ENCODE data around the gene NRGN.
"Not testable (repeated sequence)": the region's sequence is repeated elsewhere in the genome, so short reads cannot be mapped to it uniquely, and the experiment has no call there.

The NRGN gene

GRCh38 chr11:124757320-124757719, 17.6 kb downstream of the NRGN start:
- DNase-seq (ENCODE audit: low read depth, low spot score), result no peak

GRCh38 chr11:124758355-124759265, 18.9 kb downstream of the NRGN start:
- peak; percentile 89 for DNase-seq (ENCODE audit: low read depth, low spot score)

GRCh38 chr11:124759266-124760204, 19.8 kb downstream of the NRGN start:
- peak; percentile 45 for DNase-seq (ENCODE audit: low read depth, low spot score)

GRCh38 chr11:124760205-124760652, 20.5 kb downstream of the NRGN start:
- DNase-seq (ENCODE audit: low read depth, low spot score), result peak; percentile 26

- no peak for DNase-seq (ENCODE audit: low read depth, low spot score)
Observed at GRCh38 chr11:124760806-124761205, 21.1 kb downstream of the NRGN start.

- DNase-seq (ENCODE audit: low read depth, low spot score), result no peak
Observed at GRCh38 chr11:124761301-124762104, 21.8 kb downstream of the NRGN start.

GRCh38 chr11:124762105-124762623, 22.4 kb downstream of the NRGN start, which contains the start of gene ESAM:
ESAM (minus strand) TSS chr11:124762290; CDS start chr11:124762154, 136 bp downstream.
- no peak for DNase-seq (ENCODE audit: low read depth, low spot score)

GRCh38 chr11:124762624-124763155, 22.9 kb downstream of the NRGN start:
- peak; percentile 44 for DNase-seq (ENCODE audit: low read depth, low spot score)

- DNase-seq (ENCODE audit: low read depth, low spot score), result peak; percentile 91
Observed at GRCh38 chr11:124763156-124763947, 23.6 kb downstream of the NRGN start.

- DNase-seq (ENCODE audit: low read depth, low spot score), result no peak
Observed at GRCh38 chr11:124766156-124766555, 26.4 kb downstream of the NRGN start.

GRCh38 chr11:124768914-124769313, 29.2 kb downstream of the NRGN start:
- no peak for DNase-seq (ENCODE audit: low read depth, low spot score)

- no peak for DNase-seq (ENCODE audit: low read depth, low spot score)
Observed at GRCh38 chr11:124769806-124770774, 30.3 kb downstream of the NRGN start.

- DNase-seq (ENCODE audit: low read depth, low spot score), result not testable (repeated sequence)
Observed at GRCh38 chr11:124770959-124771358, 31.2 kb downstream of the NRGN start.

- no peak for DNase-seq (ENCODE audit: low read depth, low spot score)
Observed at GRCh38 chr11:124776865-124777645, 37.3 kb downstream of the NRGN start.

GRCh38 chr11:124778281-124778680, 38.5 kb downstream of the NRGN start:
- DNase-seq (ENCODE audit: low read depth, low spot score), result no peak

GRCh38 chr11:124779568-124779967, 39.8 kb downstream of the NRGN start:
- no peak for DNase-seq (ENCODE audit: low read depth, low spot score)

- DNase-seq (ENCODE audit: low read depth, low spot score), result no peak
Observed at GRCh38 chr11:124783002-124783401, 43.3 kb downstream of the NRGN start.

GRCh38 chr11:124784051-124784450, 44.3 kb downstream of the NRGN start:
- DNase-seq (ENCODE audit: low read depth, low spot score), result no peak

All from ELF-1 (cell line).